HUES64 (cell line): ENCODE data around the gene SORCS3.

Source experiments
- H3K27ac ChIP-seq: 2 replicates; pipeline ENCODE4 v1.7.0; 2013; ENCODE audit warnings: low read depth, low read length, inconsistent platforms
- H3K27me3 ChIP-seq: 2 replicates; pipeline ENCODE4 v1.6.1; 2013; ENCODE audit warnings: mild to moderate bottlenecking, low read length; ENCODE audit not compliant: insufficient read depth
- H3K36me3 ChIP-seq: 2 replicates; pipeline ENCODE4 v1.6.1; 2013; ENCODE audit warnings: mild to moderate bottlenecking, low read length; ENCODE audit not compliant: insufficient read depth
- H3K4me1 ChIP-seq: 2 replicates; pipeline ENCODE4 v1.6.1; 2013; ENCODE audit warnings: mild to moderate bottlenecking, low read length, moderate library complexity; ENCODE audit not compliant: insufficient read depth
- H3K4me3 ChIP-seq: 2 replicates; pipeline ENCODE4 v1.5.1; 2013; ENCODE audit warnings: mild to moderate bottlenecking, low read length, moderate library complexity
- H3K9ac ChIP-seq: 2 replicates; pipeline ENCODE4 v1.6.1; 2013; ENCODE audit warnings: mild to moderate bottlenecking, low read depth, low read length
- H3K9me3 ChIP-seq: 2 replicates; pipeline ENCODE4 v1.6.1; 2013; ENCODE audit warnings: low read depth, low read length; ENCODE audit not compliant: insufficient read depth
- WGBS: fragments of 150-250, 120-280 bp; methylation state at CpG from one replicate; pipeline ENCODE4 v1.1.7; 2013; ENCODE audit warnings: missing lambda C conversion rate; 5-methylcytosine and 5-hydroxymethylcytosine counted together

Gene SORCS3

GRCh38 chr10:104966563-104967297, 325.6 kb downstream of the SORCS3 start:
- Histone ChIP-seq H3K36me3 (no peaks in the 10 kb centered on the region), H3K9me3 (no peaks in the 10 kb centered on the region), H3K27me3 (no peaks in the 10 kb centered on the region), H3K4me1 (no peaks in the 10 kb centered on the region), H3K9ac (no peak overlapping the region), H3K27ac (no peak overlapping the region), H3K4me3 (no peak overlapping the region)
- 95% methylated on average over 2 of the region's 2 CpGs for WGBS

DNA sequence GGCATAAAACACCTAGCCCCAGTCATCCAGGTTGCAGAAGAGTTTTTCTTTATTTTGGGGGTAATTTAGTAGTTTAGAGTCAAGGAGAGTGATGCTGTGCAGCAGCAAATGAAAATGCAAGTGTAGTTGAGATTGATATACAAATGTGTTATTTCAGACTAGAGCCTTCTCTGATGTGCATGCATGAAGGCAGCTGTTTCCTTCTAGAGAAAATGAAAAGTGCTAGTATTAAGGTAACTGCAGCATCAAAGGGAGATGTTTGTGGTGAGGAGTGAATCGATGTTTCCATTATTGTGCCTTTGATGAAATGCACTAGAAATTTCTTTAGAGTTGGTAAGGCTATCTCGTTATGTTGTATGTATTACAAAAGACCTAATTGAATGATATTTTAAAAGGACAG, 339.3 kb downstream of the SORCS3 start:
- H3K27ac ChIP-seq: no peak overlapping the region
- no peak overlapping the region for H3K4me3 ChIP-seq
- 98% methylated on average over 1 of the region's 2 CpGs for WGBS
- H3K36me3 ChIP-seq: no peaks in the 10 kb centered on the region
- H3K9ac ChIP-seq: no peak overlapping the region
- no peaks in the 10 kb centered on the region for H3K27me3 ChIP-seq
- no peaks in the 10 kb centered on the region for H3K4me1 ChIP-seq
- H3K9me3 ChIP-seq: no peaks in the 10 kb centered on the region

DNA sequence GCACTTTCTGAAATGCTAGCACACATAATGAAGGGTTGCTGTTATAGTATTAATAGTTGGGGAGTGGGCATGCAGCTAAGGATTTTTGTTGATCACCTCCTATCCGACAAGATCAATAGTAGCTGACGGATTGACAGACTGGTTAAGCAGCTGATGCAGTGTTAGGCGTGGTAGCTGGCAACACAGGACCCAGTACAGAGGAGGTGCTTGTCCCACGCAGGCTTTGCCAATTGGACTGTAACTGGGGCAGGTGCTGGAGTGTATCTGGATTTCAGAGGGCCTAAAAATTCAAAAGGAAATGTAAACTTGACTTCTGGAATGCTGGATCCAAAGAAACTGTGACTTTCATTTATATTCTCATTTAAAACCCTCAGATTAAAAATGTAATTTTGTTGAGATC, 340.9 kb downstream of the SORCS3 start:
- H3K27ac ChIP-seq: no peak overlapping the region
- no peaks in the 10 kb centered on the region for H3K9me3 ChIP-seq
- no peaks in the 10 kb centered on the region for H3K27me3 ChIP-seq
- WGBS: 91% methylated on average over 4 of the region's 4 CpGs
- H3K36me3 ChIP-seq: no peaks in the 10 kb centered on the region
- H3K9ac ChIP-seq: no peak overlapping the region
- H3K4me3 ChIP-seq: no peak overlapping the region
- H3K4me1 ChIP-seq: no peaks in the 10 kb centered on the region

DNA sequence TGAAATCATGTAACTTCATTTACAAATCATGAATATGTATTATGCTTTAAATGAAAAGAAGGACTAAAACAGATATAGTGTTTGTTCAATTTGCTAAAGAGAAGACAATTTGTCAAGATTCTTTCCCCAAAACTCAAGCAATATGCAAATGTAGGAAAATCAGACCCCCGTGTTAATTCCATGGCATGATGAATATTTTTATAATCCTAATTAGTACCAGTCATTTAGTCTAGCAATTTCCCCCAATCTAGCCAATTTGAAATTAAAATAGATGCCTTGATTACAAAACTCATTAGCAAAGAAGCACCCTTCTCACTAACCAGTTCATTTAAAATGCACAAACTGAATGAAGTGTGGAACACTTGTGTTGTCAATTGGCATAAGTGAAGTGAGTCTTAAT, 347.6 kb downstream of the SORCS3 start:
- Histone ChIP-seq H3K36me3 (no peaks in the 10 kb centered on the region), H3K4me3 (no peak overlapping the region), H3K27me3 (no peaks in the 10 kb centered on the region), H3K9me3 (no peaks in the 10 kb centered on the region), H3K27ac (no peak overlapping the region), H3K4me1 (peaks cover 15% of the 10 kb centered on the region), H3K9ac (no peak overlapping the region)
- whole genome bisulfite sequencing: no CpG with 5 or more reads among the region's 1 CpG

GRCh38 chr10:104989880-104990279, 348.8 kb downstream of the SORCS3 start:
- H3K4me1 ChIP-seq: peaks cover 15% of the 10 kb centered on the region
- H3K27me3 ChIP-seq: no peaks in the 10 kb centered on the region

DNA sequence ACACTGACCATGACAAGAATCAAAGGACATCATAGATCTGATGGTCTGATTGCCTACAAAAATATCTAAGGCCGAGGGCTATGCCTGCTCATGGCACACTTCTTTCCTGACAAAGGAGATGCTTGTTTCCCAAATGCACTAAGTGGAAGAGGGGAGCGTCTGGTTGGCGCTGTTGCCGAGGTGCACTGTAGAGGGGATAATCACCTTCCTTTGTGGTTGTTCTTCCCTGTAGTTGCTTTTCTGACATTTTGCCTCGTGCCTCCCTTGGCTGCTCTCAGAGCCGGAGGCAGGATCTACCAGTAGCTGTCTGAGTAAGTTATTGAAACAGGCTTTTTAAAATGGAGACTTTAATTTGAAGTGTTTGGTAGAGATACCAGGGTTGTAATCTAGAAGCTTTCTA, 352.0 kb downstream of the SORCS3 start:
- 89% methylated on average over 6 of the region's 6 CpGs for WGBS
- Histone ChIP-seq H3K27me3 (no peaks in the 10 kb centered on the region), H3K27ac (no peak overlapping the region), H3K9me3 (no peaks in the 10 kb centered on the region), H3K4me3 (no peak overlapping the region), H3K9ac (no peak overlapping the region), H3K4me1 (peaks cover 15% of the 10 kb centered on the region), H3K36me3 (no peaks in the 10 kb centered on the region)

More at GRCh38 chr10:104989880-104990279, 348.8 kb downstream of the SORCS3 start:
- H3K27ac ChIP-seq: no peak overlapping the region
- H3K36me3 ChIP-seq: no peaks in the 10 kb centered on the region
- H3K4me3 ChIP-seq: no peak overlapping the region
- H3K9me3 ChIP-seq: no peaks in the 10 kb centered on the region
- no peak overlapping the region for H3K9ac ChIP-seq

DNA sequence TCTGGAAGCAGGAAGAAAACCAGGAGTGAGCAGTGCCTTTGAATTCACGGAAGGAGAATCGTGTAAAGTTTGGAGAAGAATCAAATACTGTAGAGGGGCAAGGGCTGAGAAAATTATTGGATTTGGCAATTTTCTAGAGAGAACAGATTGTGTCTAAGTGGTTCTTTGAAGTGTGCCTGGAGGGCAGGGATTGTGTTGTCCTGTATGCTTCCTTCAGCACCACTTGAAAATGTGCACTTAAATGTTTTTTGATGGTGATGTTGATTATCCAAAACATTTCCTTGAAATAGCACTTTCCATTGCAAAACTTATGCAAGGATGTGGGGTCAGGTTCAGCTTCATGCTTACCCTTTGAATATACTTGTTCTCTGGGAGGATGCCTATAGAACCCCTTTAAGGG, 360.2 kb downstream of the SORCS3 start:
- Histone ChIP-seq H3K27ac (no peak overlapping the region), H3K9me3 (no peaks in the 10 kb centered on the region), H3K9ac (no peak overlapping the region), H3K4me3 (no peak overlapping the region), H3K4me1 (peaks cover 4% of the 10 kb centered on the region; the same call in 1 of the 2 replicates), H3K27me3 (no peaks in the 10 kb centered on the region), H3K36me3 (no peaks in the 10 kb centered on the region)
- 90% methylated on average over 2 of the region's 2 CpGs for WGBS

DNA sequence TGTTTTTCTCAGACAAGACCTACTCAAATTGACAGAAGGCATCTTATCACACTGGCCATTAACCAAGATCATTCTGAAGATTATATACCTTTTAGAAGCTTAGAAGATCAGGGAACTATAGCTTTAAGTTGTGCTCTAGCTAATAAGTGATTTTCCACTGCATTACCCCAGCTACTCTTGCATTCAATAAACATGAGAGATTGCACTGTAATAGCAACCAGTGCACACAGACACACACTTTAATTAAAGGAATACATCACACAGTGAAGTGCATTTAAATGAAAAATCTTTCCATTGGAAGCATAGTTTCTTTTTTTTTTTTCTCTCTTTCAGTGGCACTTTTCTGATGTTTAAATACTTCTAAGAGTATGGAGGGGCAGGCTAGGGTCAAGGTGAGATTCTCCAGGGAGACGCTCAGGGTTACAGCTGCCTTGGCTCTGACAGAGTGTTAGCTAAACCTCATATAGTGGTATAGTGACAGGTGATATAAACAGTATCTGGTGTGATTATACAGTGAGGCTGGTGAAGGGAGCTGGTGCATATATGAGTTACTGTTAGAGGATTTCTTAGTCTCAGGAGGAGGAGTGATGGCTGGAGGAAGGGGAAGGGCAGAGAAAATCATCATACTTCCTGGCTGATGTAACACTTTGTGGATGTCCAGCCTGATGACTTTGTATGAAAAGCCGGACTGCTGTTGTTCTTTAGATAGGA, 369.5 kb downstream of the SORCS3 start:
- H3K27ac ChIP-seq: no peak overlapping the region
- WGBS: 94% methylated on average over 2 of the region's 2 CpGs
- no peak overlapping the region for H3K4me3 ChIP-seq
- H3K9me3 ChIP-seq: no peaks in the 10 kb centered on the region
- H3K27me3 ChIP-seq: no peaks in the 10 kb centered on the region
- H3K9ac ChIP-seq: no peak overlapping the region
- H3K4me1 ChIP-seq: no peaks in the 10 kb centered on the region
- no peaks in the 10 kb centered on the region for H3K36me3 ChIP-seq

GRCh38 chr10:105017116-105017515, 376.0 kb downstream of the SORCS3 start:
- Histone ChIP-seq H3K27ac (no peak overlapping the region), H3K9me3 (no peaks in the 10 kb centered on the region), H3K9ac (no peak overlapping the region), H3K4me1 (no peaks in the 10 kb centered on the region), H3K4me3 (no peak overlapping the region), H3K27me3 (no peaks in the 10 kb centered on the region), H3K36me3 (no peaks in the 10 kb centered on the region)
- WGBS: 48% methylated on average over 2 of the region's 2 CpGs

DNA sequence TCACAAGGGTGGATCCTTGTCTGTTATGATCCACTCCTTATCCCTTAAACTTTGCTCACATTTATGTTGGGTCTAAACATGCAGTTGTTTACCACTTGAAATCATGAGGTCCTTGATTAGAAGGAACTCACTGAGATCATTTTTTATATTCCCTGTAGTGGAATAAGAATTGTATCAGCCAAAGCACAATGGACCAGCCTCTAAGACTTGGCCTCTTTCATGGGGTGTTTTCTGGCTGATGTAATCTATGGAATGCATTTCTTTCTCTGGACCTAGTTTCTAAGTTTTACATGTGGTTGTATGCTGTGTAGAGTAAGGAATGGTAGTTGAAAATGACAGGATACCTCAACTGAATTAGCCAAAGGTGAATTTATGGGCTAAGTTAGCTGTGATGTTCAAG, 376.6 kb downstream of the SORCS3 start:
- H3K27me3 ChIP-seq: no peaks in the 10 kb centered on the region
- H3K4me1 ChIP-seq: no peaks in the 10 kb centered on the region
- no peak overlapping the region for H3K27ac ChIP-seq
- H3K4me3 ChIP-seq: no peak overlapping the region
- no peak overlapping the region for H3K9ac ChIP-seq
- H3K9me3 ChIP-seq: no peaks in the 10 kb centered on the region
- H3K36me3 ChIP-seq: no peaks in the 10 kb centered on the region

DNA sequence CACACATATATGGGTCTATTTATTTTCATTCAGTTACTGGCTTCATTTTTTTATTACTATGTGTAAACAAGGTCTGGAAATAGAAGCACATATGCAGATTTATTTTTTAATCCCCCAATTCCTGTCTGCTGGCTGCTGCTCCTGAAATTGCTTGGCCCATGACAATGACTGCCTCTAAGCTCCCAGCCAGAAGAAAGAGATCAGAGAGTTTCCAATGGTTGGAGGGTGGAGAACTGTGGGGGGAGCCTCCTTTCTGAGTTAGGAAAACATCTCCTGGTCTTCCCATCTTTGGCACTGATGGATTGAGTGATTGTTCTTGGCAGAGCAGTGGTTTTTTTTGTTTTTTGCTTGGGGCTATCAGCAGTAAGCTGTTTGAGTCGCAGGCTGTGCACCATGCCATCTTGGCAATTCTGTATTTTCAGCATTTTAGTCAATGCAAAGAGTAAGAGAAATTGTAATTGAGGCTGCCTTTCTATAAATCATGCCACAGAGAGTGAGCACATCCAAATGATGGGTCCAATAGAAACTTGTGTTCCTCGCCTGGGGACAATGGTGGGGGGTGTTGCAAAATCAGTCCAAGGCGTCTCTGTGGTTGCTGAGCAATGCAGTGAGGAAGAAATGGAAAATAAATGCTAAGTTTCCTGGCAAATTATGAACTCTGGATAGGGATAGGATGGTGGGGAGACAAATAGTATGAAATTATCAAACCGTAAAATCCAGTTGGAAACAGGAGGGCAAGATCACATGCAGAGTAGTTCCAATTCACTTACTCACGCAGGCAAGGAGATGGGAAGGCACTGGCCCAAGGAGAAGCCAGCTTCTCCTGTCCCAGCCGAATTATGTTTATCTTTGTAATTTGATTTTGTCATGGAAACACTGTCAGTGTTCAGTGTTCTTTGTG, 382.4 kb downstream of the SORCS3 start:
- no peaks in the 10 kb centered on the region for H3K36me3 ChIP-seq
- peaks cover 26% of the 10 kb centered on the region for H3K4me1 ChIP-seq
- 73% methylated on average over 6 of the region's 6 CpGs for WGBS
- H3K27me3 ChIP-seq: no peaks in the 10 kb centered on the region
- no peak overlapping the region for H3K27ac ChIP-seq
- no peaks in the 10 kb centered on the region for H3K9me3 ChIP-seq
- H3K4me3 ChIP-seq: no peak overlapping the region
- no peak overlapping the region for H3K9ac ChIP-seq
